ENCODE data around the gene APEH. TPM values are rescaled to one million over a fixed set of nuclear protein-coding genes. Genes with fewer than 3 reads are reported as not detected.

The APEH gene
- total and polyA plus RNA-seq, 2 experiments from 2014 or later = 170 to 264 TPM

DNA sequence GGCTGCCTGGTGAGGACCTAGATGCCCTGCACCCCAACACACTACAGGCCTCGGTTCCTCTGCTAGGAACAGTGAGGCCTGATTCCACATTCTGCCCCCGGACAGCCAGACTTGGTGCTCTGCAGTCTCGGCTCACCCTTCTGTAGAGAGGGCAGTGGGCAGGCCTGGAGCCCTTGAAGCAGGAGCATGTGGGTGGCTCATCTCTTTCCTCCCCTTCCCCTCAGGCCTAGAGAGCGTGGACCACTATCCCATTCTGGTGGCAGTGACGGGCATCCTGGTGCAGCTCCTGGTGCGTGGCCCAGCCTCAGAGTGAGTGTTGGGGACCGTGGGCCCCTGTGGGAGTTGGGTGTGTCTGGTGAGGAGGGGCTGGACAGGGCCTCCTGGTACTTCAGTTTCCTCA is 42.0 kb downstream of the APEH start:
- H3F3A ChIP-seq (replicated peaks; ENCODE audit: low read depth) = peaks cover 4% of the 10 kb centered on the region; the same call in 1 of the 2 replicates
- H3K27me3 ChIP-seq (ENCODE audit: insufficient read depth) = no peaks in the 10 kb centered on the region
- H3K27ac ChIP-seq (ENCODE audit: low read depth) = no peak overlapping the region
- Mint-ChIP-seq H3K4me1 (peaks cover 15% of the 10 kb centered on the region), H3K27ac (no peak overlapping the region), H3K4me3 (no peak overlapping the region), H3K27me3 (ENCODE audit: insufficient read depth, low read depth, poor library complexity) (peaks cover 35% of the 10 kb centered on the region), H3K36me3 (ENCODE audit: low read depth) (peaks cover 11% of the 10 kb centered on the region), H3K9me3 (peaks cover 6% of the 10 kb centered on the region; the same call in 1 of the 3 replicates)
- H3K4me2 ChIP-seq = no peak overlapping the region
- H3K4me1 ChIP-seq (ENCODE audit: insufficient read depth) = no peaks in the 10 kb centered on the region; the same call in 1 of the 2 replicates
- H2AFZ ChIP-seq = no peak overlapping the region
- no peaks in the 10 kb centered on the region for H3K9me2 ChIP-seq (ENCODE audit: insufficient read depth)
- no peak overlapping the region for H3K4me3 ChIP-seq
- ATAC-seq (no peak), DNase-seq (ENCODE audit: low spot score) (no peak)
- TF ChIP-seq, protein P1, sequence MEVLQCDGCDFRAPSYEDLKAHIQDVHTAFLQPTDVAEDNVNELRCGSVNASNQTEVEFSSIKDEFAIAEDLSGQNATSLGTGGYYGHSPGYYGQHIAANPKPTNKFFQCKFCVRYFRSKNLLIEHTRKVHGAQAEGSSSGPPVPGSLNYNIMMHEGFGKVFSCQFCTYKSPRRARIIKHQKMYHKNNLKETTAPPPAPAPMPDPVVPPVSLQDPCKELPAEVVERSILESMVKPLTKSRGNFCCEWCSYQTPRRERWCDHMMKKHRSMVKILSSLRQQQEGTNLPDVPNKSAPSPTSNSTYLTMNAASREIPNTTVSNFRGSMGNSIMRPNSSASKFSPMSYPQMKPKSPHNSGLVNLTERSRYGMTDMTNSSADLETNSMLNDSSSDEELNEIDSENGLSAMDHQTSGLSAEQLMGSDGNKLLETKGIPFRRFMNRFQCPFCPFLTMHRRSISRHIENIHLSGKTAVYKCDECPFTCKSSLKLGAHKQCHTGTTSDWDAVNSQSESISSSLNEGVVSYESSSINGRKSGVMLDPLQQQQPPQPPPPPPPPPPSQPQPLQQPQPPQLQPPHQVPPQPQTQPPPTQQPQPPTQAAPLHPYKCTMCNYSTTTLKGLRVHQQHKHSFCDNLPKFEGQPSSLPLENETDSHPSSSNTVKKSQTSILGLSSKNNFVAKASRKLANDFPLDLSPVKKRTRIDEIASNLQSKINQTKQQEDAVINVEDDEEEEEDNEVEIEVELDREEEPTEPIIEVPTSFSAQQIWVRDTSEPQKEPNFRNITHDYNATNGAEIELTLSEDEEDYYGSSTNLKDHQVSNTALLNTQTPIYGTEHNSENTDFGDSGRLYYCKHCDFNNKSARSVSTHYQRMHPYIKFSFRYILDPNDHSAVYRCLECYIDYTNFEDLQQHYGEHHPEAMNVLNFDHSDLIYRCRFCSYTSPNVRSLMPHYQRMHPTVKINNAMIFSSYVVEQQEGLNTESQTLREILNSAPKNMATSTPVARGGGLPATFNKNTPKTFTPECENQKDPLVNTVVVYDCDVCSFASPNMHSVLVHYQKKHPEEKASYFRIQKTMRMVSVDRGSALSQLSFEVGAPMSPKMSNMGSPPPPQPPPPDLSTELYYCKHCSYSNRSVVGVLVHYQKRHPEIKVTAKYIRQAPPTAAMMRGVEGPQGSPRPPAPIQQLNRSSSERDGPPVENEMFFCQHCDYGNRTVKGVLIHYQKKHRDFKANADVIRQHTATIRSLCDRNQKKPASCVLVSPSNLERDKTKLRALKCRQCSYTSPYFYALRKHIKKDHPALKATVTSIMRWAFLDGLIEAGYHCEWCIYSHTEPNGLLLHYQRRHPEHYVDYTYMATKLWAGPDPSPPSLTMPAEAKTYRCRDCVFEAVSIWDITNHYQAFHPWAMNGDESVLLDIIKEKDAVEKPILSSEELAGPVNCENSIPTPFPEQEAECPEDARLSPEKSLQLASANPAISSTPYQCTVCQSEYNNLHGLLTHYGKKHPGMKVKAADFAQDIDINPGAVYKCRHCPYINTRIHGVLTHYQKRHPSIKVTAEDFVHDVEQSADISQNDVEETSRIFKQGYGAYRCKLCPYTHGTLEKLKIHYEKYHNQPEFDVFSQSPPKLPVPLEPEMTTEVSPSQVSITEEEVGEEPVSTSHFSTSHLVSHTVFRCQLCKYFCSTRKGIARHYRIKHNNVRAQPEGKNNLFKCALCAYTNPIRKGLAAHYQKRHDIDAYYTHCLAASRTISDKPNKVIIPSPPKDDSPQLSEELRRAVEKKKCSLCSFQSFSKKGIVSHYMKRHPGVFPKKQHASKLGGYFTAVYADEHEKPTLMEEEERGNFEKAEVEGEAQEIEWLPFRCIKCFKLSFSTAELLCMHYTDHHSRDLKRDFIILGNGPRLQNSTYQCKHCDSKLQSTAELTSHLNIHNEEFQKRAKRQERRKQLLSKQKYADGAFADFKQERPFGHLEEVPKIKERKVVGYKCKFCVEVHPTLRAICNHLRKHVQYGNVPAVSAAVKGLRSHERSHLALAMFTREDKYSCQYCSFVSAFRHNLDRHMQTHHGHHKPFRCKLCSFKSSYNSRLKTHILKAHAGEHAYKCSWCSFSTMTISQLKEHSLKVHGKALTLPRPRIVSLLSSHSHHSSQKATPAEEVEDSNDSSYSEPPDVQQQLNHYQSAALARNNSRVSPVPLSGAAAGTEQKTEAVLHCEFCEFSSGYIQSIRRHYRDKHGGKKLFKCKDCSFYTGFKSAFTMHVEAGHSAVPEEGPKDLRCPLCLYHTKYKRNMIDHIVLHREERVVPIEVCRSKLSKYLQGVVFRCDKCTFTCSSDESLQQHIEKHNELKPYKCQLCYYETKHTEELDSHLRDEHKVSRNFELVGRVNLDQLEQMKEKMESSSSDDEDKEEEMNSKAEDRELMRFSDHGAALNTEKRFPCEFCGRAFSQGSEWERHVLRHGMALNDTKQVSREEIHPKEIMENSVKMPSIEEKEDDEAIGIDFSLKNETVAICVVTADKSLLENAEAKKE (CRISPR knock-in tag; IDR thresholded peaks at IDR 0.05) = no peak
- TF ChIP-seq EZH2 (IDR thresholded peaks at IDR 0.05; ENCODE audit: low read depth, unreplicated experiment) (no peak), JUNB (IDR thresholded peaks at IDR 0.05; ENCODE audit: unreplicated experiment) (no peak), POLR2AphosphoS5 (IDR thresholded peaks at IDR 0.05; ENCODE audit: low read depth) (no peak), EZH2phosphoT487 (IDR thresholded peaks at IDR 0.05; ENCODE audit: unreplicated experiment) (no peak), NANOG (IDR thresholded peaks at IDR 0.05; ENCODE audit: borderline replicate concordance) (no peak), STAT1 (IDR thresholded peaks at IDR 0.05; ENCODE audit: unreplicated experiment) (no peak), ZNF114 (CRISPR knock-in tag; IDR thresholded peaks at IDR 0.05) (no peak)
- TF ChIP-seq, protein P2, sequence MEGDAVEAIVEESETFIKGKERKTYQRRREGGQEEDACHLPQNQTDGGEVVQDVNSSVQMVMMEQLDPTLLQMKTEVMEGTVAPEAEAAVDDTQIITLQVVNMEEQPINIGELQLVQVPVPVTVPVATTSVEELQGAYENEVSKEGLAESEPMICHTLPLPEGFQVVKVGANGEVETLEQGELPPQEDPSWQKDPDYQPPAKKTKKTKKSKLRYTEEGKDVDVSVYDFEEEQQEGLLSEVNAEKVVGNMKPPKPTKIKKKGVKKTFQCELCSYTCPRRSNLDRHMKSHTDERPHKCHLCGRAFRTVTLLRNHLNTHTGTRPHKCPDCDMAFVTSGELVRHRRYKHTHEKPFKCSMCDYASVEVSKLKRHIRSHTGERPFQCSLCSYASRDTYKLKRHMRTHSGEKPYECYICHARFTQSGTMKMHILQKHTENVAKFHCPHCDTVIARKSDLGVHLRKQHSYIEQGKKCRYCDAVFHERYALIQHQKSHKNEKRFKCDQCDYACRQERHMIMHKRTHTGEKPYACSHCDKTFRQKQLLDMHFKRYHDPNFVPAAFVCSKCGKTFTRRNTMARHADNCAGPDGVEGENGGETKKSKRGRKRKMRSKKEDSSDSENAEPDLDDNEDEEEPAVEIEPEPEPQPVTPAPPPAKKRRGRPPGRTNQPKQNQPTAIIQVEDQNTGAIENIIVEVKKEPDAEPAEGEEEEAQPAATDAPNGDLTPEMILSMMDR (conservative IDR thresholded peaks at IDR 0.05; ENCODE audit: low read depth in 2 of 2) = no peak
- peaks cover 3% of the 10 kb centered on the region; the same call in 1 of the 2 replicates for H4K20me1 ChIP-seq (replicated peaks; ENCODE audit: insufficient read depth)
- 0 out of 2 replicates have a peak, but pooled peaks cover 1% of the 10 kb centered on the region for H3K36me3 ChIP-seq (ENCODE audit: insufficient read depth)
- no peaks in the 10 kb centered on the region for H3K79me2 ChIP-seq (replicated peaks; ENCODE audit: insufficient read depth)

All from GM23338 (cell line).